Fibroblast of villous mesenchyme (primary cell): ENCODE results near the gene IL17RB. TPM values are rescaled to one million over a fixed set of nuclear protein-coding genes. Genes with fewer than 3 reads are reported as not detected.

Source experiments
- DNase-seq: peaks from one replicate; pipeline ENCODE4 v3.0.0-alpha.2; 2010; ENCODE audit warnings: low read depth
- H3K4me3 ChIP-seq: 2 replicates; pipeline ENCODE4 v1.5.1; 2011; ENCODE audit warnings: low read depth, mild to moderate bottlenecking, low read length
- total RNA-seq: library from RNA; depleted of rRNA; stranded (reverse); fragments of >200 nt; gene quantifications from 2 replicates; pipeline ENCODE4 v1.2.3, GENCODE V29; 2012
- TF ChIP-seq, protein P1 (sequence below): IDR thresholded peaks from 2 replicates; pipeline ENCODE4 v1.5.1; 2012; ENCODE audit warnings: low read depth, mild to moderate bottlenecking, low read length; ENCODE audit not compliant: insufficient read depth

The IL17RB gene
- total RNA-seq, 1 donor: 0.43 TPM

DNA sequence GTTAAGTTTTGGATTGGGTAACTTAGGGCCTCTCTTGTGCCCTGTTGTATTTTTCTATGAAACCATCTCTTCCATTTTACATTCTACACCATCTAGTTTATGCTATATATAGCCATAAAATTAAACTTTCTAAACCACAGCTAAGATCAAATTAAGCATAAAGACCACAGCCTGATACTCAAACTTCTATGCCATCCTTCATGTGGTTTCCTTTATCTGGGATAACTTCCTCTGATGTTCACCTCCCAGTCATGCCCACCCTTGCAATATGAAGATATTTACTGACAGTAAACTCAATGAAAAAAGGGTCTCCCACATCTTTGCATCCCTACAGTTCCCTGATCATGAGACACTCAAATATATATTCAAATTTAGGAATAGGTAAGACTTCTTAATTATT lies 41.1 kb downstream of the IL17RB start:
- H3K4me3 ChIP-seq: no peak overlapping the region
- no peak for DNase-seq
- TF ChIP-seq, protein P1, sequence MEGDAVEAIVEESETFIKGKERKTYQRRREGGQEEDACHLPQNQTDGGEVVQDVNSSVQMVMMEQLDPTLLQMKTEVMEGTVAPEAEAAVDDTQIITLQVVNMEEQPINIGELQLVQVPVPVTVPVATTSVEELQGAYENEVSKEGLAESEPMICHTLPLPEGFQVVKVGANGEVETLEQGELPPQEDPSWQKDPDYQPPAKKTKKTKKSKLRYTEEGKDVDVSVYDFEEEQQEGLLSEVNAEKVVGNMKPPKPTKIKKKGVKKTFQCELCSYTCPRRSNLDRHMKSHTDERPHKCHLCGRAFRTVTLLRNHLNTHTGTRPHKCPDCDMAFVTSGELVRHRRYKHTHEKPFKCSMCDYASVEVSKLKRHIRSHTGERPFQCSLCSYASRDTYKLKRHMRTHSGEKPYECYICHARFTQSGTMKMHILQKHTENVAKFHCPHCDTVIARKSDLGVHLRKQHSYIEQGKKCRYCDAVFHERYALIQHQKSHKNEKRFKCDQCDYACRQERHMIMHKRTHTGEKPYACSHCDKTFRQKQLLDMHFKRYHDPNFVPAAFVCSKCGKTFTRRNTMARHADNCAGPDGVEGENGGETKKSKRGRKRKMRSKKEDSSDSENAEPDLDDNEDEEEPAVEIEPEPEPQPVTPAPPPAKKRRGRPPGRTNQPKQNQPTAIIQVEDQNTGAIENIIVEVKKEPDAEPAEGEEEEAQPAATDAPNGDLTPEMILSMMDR: no peak

DNA sequence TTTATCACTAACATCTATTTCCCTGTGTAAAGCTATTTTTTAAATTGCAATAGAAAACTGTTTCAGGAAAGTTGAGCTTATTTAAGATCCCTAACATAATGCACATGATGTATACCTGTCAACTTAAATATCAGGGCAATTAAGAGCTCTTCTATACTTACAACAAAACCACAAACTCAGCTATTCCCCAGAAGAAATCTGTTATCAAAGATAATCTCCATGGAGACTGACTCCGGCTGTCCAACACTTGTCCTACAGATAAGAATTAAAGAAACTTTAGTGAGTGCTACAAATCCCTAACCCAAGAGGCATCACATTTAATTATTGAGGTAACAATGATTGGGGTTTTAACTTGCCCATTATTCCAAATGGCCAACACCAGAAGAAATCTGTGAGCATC lies 41.9 kb downstream of the IL17RB start:
- DNase-seq: no peak
- H3K4me3 ChIP-seq: no peak overlapping the region
- TF ChIP-seq, protein P1: no peak

DNA sequence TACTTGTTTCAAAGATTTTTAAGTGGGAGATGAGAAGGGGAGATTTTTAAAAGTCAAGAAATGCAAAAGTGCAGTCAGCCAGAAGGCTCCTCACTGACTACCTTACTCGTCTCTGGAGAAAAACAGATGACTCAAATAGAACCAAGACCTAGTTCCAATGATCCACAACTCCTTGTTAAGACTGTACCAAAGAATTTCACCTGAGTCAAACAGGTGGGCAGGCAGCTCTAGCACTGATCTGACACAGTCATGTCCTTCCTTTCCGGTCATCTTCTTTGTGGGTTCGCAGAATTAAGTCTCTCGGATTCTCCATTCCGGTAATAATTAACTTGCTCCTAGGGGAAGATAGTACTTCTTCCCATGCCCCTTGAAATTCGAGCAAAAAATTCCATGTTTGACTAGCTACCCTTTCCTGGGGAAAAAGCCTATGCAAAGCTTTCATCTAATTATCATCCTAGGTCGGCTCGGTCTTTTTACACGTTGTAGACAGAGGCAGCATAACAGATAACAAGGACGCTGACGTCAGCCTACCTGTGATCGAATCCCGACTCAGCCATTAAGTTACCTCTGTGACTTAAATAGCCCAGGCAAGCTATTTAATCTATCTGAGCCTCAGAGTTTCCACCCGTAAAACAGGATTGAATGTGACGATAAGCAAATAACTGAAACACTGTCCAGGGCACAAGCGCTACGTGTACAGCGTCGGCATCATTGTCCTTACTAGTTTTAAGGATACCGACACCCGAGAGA lies 44.5 kb downstream of the IL17RB start:
- DNase-seq: peak; percentile 71

DNA sequence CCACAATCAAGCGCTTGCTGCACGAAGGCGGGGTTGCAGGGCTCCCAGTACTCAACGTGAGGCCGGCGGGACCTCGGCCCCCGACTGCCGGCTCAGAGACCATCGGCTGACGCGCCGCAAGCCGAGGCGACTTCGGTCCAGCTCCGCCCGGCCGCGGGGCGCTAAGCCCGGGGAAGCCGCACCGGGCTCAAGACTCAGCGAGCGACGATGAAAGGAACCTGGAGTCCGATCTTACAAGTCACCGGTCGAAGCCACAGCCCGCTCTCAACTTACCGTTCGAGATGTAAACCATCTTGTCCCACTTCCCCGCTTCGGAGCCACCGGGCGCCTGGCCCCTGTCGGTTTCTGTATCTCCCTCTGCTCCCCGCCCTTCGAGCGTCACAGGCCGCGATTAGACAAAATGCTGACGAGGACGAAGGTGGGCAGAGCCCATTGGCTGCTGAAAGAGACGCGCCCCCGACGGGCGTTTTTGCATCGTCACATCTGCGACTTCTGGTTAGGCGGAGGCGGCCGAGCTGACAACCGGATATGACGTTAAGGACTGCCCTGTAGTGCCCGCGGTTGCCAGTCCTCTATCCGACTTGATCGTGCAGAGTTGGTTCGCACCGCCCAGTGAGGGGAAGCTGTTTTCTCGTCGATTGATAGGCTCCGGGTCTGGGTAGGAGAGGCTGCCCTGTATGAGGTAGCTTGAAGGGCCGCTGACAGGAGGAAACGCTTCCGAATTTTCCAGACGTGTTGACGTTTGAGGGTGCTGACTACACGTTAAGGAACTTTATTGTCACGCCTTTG lies 45.3 kb downstream of the IL17RB start, which contains the start of gene SELENOK:
Gene SELENOK, minus strand, starts transcription at position 363 of the 789 bp plus-strand sequence.
- peak within 1 kb of the TSS; percentile 93 for H3K4me3 ChIP-seq
- TF ChIP-seq, protein P1: no peak
- DNase-seq: peak; percentile 100

More for the DNA sequence above, 44.5 kb downstream of the IL17RB start:
- H3K4me3 ChIP-seq: peak overlapping the region; percentile 93
- TF ChIP-seq, protein P1: no peak

DNA sequence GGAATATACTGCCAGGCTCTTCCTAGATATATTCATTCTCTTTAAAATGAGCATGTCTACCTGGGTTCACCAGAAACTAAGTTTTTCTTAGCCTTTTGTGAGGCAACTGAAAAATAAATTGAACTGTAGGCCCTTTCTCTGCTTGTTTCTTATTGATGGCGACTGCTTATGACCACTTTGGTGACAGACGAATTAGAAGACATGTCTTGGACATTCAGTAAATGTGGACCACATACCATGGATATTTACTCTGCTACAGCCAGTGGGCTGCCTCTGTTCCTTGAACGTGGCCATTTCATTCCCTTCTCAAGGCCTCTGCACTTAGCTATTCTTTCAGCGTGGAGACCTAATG lies 45.9 kb downstream of the IL17RB start:
- peak overlapping the region; percentile 93 for H3K4me3 ChIP-seq
- no peak for DNase-seq
- TF ChIP-seq, protein P1: no peak

DNA sequence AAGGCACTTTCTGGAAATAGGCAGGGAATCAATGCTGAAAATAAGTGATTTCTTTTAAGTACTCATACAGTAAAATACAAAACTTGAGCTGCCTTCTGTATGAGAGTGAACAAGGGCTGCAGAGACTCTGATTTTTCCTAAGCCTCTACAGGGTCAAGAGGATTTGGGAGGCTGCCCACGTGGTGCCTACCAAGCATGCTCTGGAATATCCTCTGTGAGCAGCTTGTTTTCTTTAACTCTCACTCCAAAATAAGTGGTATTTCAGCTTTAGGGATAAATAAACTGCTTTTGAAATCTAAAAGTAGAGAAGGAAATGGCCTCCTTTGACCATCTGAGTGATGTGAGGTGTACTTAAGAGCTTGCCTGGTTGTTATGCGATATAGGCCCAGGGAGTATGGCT lies 53.4 kb downstream of the IL17RB start:
- DNase-seq: no peak
- no peak overlapping the region for H3K4me3 ChIP-seq
- TF ChIP-seq, protein P1: no peak
